GM21390 (cell line): ENCODE measurements around the gene FGF19.

ENCODE experiments used
- ATAC-seq: cut with Tn5 transposase; IDR thresholded peaks from one replicate; pipeline ENCODE4 v1.9.1; 2021; ENCODE audit not compliant: unreplicated experiment

The FGF19 gene

GRCh38 chr11:69656536-69657455 lies 47.0 kb downstream of the FGF19 start:
- no peak for ATAC-seq

- no peak for ATAC-seq
These were observed 48.1 kb downstream of the FGF19 start for GRCh38 chr11:69655479-69656428.

GRCh38 chr11:69654660-69655478 lies 49.0 kb downstream of the FGF19 start:
- ATAC-seq, result no peak

GRCh38 chr11:69654001-69654659 lies 49.7 kb downstream of the FGF19 start:
- ATAC-seq, result no peak

GRCh38 chr11:69653406-69653960 lies 50.3 kb downstream of the FGF19 start:
- no peak for ATAC-seq

GRCh38 chr11:69652999-69653398 lies 50.8 kb downstream of the FGF19 start:
- no peak for ATAC-seq

GRCh38 chr11:69651834-69652620 lies 51.8 kb downstream of the FGF19 start:
- ATAC-seq, result no peak

GRCh38 chr11:69650832-69651344 lies 52.9 kb downstream of the FGF19 start:
- no peak for ATAC-seq

- no peak for ATAC-seq
These were observed 53.6 kb downstream of the FGF19 start for GRCh38 chr11:69650081-69650831.

GRCh38 chr11:69649576-69649900 lies 54.3 kb downstream of the FGF19 start:
- no peak for ATAC-seq

GRCh38 chr11:69648679-69649575 lies 54.9 kb downstream of the FGF19 start:
- no peak for ATAC-seq
